B cell (primary cell): ENCODE measurements around the gene NKAIN2. TPM values are rescaled to one million over a fixed set of nuclear protein-coding genes. Genes with fewer than 3 reads are reported as not detected.

ENCODE experiments used
- ATAC-seq: fragments of 200-7000 bp; cut with Tn5 transposase; one replicate; pipeline ENCODE4 v1.10.0; 2021; ENCODE audit warnings: low read depth, mild to moderate bottlenecking, moderate number of reproducible peaks, moderate library complexity
- CTCF ChIA-PET: fragments of 350-600 bp; sonication (Branson Sonifier 250); formaldehyde crosslinking; loops from one replicate; lab custom pipeline; 2021; ENCODE audit warnings: antibody characterized with exemption, inconsistent platforms; lab: Charles Lee
- POLR2A ChIA-PET: fragments of 350-600 bp; sonication (Branson Sonifier 250); formaldehyde crosslinking; loops from one replicate; lab custom pipeline; 2021; ENCODE audit warnings: antibody characterized with exemption; lab: Charles Lee
- DNase-seq: peaks from one replicate; pipeline ENCODE4 v3.0.0; 2013
- H2AFZ ChIP-seq: 2 replicates; pipeline ENCODE4 v1.6.1; 2012; ENCODE audit warnings: mild to moderate bottlenecking, low read depth, low read length; ENCODE audit not compliant: insufficient read depth, poor library complexity, severe bottlenecking
- H3K27ac ChIP-seq, 2 donors: 1 replicate in 1 of 2; 2 replicates in 1 of 2; pipeline ENCODE4 v1.5.1; 2012 to 2013; ENCODE audit warnings: low read length in 2 of 2, mild to moderate bottlenecking in 2 of 2, moderate library complexity in 1 of 2
- H3K27me3 ChIP-seq, 4 experiments: fragments of 200-600 bp in 1 of 4; sonication (generic) in 1 of 4; replicated peaks in 1 of 4; 1 replicate in 2 of 4; 2 replicates in 2 of 4; pipeline versions ENCODE4 v1.6.1 to v1.7.0; 2013 to 2016; ENCODE audit warnings: low read length in 3 of 4, mild to moderate bottlenecking in 2 of 4, mixed read lengths in 1 of 4, moderate library complexity in 1 of 4; ENCODE audit not compliant: insufficient read depth in 4 of 4, control insufficient read depth in 3 of 4; ENCODE audit errors: control extremely low read depth in 1 of 4
- H3K36me3 ChIP-seq, 2 experiments: replicated peaks in 1 of 2; 1 replicate in 1 of 2; 2 replicates in 1 of 2; pipeline versions ENCODE4 v1.6.1 to v1.7.1; 2013; ENCODE audit warnings: low read length in 1 of 2; ENCODE audit not compliant: insufficient read depth in 2 of 2, control insufficient read depth in 1 of 2; ENCODE audit errors: control extremely low read depth in 1 of 2, extremely low read depth in 1 of 2
- H3K4me1 ChIP-seq, 2 donors: fragments of 200-600 bp in 1 of 2; sonication (generic) in 1 of 2; 1 replicate in 1 of 2; 2 replicates in 1 of 2; pipeline versions ENCODE4 v1.5.1 to v1.6.1; 2013 to 2017; ENCODE audit warnings: low read length in 2 of 2; ENCODE audit not compliant: control insufficient read depth in 2 of 2, insufficient read depth in 2 of 2
- H3K4me2 ChIP-seq: replicated peaks from 2 replicates; pipeline ENCODE3; 2012; ENCODE audit warnings: mild to moderate bottlenecking, low read depth, low read length; ENCODE audit not compliant: poor library complexity, severe bottlenecking
- H3K4me3 ChIP-seq, 5 experiments: fragments of 200-600 bp in 1 of 5; sonication (generic) in 1 of 5; 1 replicate in 3 of 5; 2 replicates in 2 of 5; pipeline versions ENCODE4 v1.5.1 to v1.7.0; 2011 to 2016; ENCODE audit warnings: low read length in 4 of 5, mild to moderate bottlenecking in 4 of 5, low read depth in 2 of 5, control low read depth in 1 of 5, moderate library complexity in 1 of 5; ENCODE audit not compliant: insufficient read depth in 1 of 5; ENCODE audit errors: control extremely low read depth in 1 of 5, extremely low read depth in 1 of 5
- H3K79me2 ChIP-seq: fragments of 200-600 bp; sonication (generic); one replicate; pipeline ENCODE4 v1.6.0; 2016; ENCODE audit warnings: low read length; ENCODE audit not compliant: control insufficient read depth, insufficient read depth
- H3K9ac ChIP-seq: fragments of 200-600 bp; sonication (generic); 2 replicates; pipeline ENCODE4 v1.6.1; 2017; ENCODE audit warnings: mild to moderate bottlenecking, low read length, moderate library complexity
- H3K9me3 ChIP-seq, 3 donors: one replicate each; pipeline versions ENCODE4 v1.6.1 to v1.7.1; 2013; ENCODE audit warnings: low read length in 2 of 3; ENCODE audit not compliant: control insufficient read depth in 2 of 3, insufficient read depth in 1 of 3; ENCODE audit errors: control extremely low read depth in 1 of 3
- H4K20me1 ChIP-seq: 2 replicates; pipeline ENCODE4 v1.6.0; 2012; ENCODE audit warnings: mild to moderate bottlenecking, low read length; ENCODE audit not compliant: insufficient read depth, control insufficient read depth, poor library complexity, severe bottlenecking
- H3K27ac Mint-ChIP-seq: one replicate; pipeline ENCODE4 v1.8.0; 2021; ENCODE audit warnings: mixed read lengths
- H3K27me3 Mint-ChIP-seq: one replicate; pipeline ENCODE4 v1.8.0; 2021; ENCODE audit warnings: mixed read lengths
- H3K4me1 Mint-ChIP-seq: one replicate; pipeline ENCODE4 v1.8.0; 2021; ENCODE audit warnings: mixed read lengths
- H3K4me3 Mint-ChIP-seq: one replicate; pipeline ENCODE4 v1.8.0; 2021; ENCODE audit warnings: mixed read lengths
- H3K9me3 Mint-ChIP-seq: one replicate; pipeline ENCODE4 v1.8.0; 2022; ENCODE audit warnings: mixed read lengths; ENCODE audit not compliant: insufficient read depth
- EZH2 ChIP-seq: IDR thresholded peaks from 2 replicates; pipeline ENCODE4 v1.6.1; 2012; ENCODE audit warnings: borderline replicate concordance, low read depth, mild to moderate bottlenecking, moderate library complexity, low read length; ENCODE audit not compliant: insufficient read depth, poor library complexity, severe bottlenecking
- WGBS: methylation state at CpG from one replicate; pipeline ENCODE4 v1.1.5; 2013; ENCODE audit warnings: missing lambda C conversion rate; ENCODE audit not compliant: insufficient coverage; 5-methylcytosine and 5-hydroxymethylcytosine counted together
- intact Hi-C: fragments of 100-400 bp; cut with micrococcal nuclease; formaldehyde crosslinking; loops from one replicate; pipeline ENCODE4 v1.10.0; 2022
- polyA plus RNA-seq: library from polyadenylated mRNA; depleted of rRNA; stranded (reverse); fragments of >200 nt; gene quantifications from 2 replicates; pipeline ENCODE4 v1.2.3, GENCODE V29; 2012
- total RNA-seq, 2 donors: library from RNA; stranded (reverse); fragments of 120-200 nt in 1 of 2; gene quantifications; 1 replicate in 1 of 2; 2 replicates in 1 of 2; pipeline versions ENCODE4 v1.2.3 to v1.2.4, GENCODE V29; 2013 to 2022
- TF ChIP-seq, protein P1 (sequence below): fragments of 200-600 bp; IDR thresholded peaks from one replicate; pipeline ENCODE4 v1.8.0; 2022; ENCODE audit warnings: antibody characterized with exemption, mild to moderate bottlenecking

Gene NKAIN2
- total and polyA plus RNA-seq, 2 donors (not counting 1 experiment from before 2014, with no cell fraction given): not detected

DNA sequence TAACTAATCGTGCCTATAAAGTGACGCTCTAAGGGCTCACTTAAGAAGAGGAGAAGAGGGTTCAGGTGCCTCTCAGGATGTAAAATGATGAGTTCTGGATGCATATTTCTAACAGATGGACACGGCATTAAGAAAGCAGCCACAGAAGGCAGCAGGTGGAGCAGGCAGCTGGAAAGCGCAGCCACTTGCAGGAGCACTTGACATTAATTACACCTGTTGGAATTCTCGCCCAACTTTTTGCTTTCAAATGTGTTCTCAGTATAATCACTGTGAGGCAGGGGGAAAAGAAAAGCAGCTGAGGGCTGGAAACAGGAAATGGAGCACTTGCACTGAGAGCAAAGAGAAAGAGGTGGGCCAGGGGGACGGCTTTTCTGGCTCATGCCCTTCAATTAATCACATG is 164.2 kb downstream of the NKAIN2 start:
- no peak overlapping the region for H3K4me2 ChIP-seq
- no peaks in the 10 kb centered on the region for H4K20me1 ChIP-seq
- no peak overlapping the region for H3K9ac ChIP-seq
- Mint-ChIP-seq H3K4me3 (no peak overlapping the region), H3K27ac (no peak overlapping the region), H3K27me3 (no peaks in the 10 kb centered on the region), H3K9me3 (no peaks in the 10 kb centered on the region), H3K4me1 (no peaks in the 10 kb centered on the region)
- H3K36me3 ChIP-seq: no peaks in the 10 kb centered on the region
- H3K79me2 ChIP-seq: no peaks in the 10 kb centered on the region
- H3K9me3 ChIP-seq: no peaks in the 10 kb centered on the region
- H3K4me1 ChIP-seq: no peaks in the 10 kb centered on the region
- H2AFZ ChIP-seq: no peak overlapping the region
- no peak overlapping the region for H3K27ac ChIP-seq
- ChIA-PET CTCF (no interaction called here), POLR2A (no interaction called here)
- intact Hi-C loops: no loop called here
- WGBS: 62% methylated on average over 5 of the region's 6 CpGs
- no peaks in the 10 kb centered on the region for H3K27me3 ChIP-seq
- no peak overlapping the region for H3K4me3 ChIP-seq
- DNase-seq (no peak), ATAC-seq (no peak)
- no peak for TF ChIP-seq EZH2
- TF ChIP-seq, protein P1, sequence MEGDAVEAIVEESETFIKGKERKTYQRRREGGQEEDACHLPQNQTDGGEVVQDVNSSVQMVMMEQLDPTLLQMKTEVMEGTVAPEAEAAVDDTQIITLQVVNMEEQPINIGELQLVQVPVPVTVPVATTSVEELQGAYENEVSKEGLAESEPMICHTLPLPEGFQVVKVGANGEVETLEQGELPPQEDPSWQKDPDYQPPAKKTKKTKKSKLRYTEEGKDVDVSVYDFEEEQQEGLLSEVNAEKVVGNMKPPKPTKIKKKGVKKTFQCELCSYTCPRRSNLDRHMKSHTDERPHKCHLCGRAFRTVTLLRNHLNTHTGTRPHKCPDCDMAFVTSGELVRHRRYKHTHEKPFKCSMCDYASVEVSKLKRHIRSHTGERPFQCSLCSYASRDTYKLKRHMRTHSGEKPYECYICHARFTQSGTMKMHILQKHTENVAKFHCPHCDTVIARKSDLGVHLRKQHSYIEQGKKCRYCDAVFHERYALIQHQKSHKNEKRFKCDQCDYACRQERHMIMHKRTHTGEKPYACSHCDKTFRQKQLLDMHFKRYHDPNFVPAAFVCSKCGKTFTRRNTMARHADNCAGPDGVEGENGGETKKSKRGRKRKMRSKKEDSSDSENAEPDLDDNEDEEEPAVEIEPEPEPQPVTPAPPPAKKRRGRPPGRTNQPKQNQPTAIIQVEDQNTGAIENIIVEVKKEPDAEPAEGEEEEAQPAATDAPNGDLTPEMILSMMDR: no peak

DNA sequence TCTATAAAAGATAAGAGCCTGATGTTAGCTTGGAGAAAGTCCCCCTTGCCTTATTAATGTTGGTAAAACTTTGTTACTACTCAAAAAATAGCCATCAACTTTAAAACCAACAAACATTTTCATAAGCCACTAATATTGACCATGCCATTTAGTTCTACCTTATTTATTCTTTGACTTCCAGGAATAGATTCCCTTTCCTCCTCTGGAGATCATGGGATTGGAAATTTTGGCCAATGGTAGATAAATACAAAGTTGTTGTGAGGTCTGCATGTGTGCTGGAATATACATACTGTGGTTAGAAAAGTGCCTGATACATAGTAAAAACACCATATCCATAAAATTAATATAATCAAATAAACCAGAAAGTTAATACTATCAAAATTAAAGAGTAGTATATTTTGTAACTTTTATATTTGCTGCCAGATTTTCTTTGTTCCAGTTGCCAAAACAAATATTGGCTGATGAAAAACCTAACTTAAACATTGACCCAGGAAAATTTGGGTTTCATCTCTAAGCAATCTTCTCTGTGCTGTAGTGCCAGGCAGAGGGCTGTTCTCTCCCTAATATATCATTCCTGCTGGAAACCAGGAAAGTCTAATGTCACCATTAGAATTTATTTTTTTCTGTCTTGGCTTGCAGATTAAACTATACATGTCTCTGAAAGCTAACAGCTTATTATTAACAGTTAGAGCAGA is 169.1 kb downstream of the NKAIN2 start:
- no peak overlapping the region for H2AFZ ChIP-seq
- no peak overlapping the region for H3K4me2 ChIP-seq
- H3K27me3 ChIP-seq: no peaks in the 10 kb centered on the region
- intact Hi-C loops: no loop called here
- H3K27me3 Mint-ChIP-seq: no peaks in the 10 kb centered on the region
- H3K9me3 Mint-ChIP-seq: no peaks in the 10 kb centered on the region
- DNase-seq: no peak
- H4K20me1 ChIP-seq: no peaks in the 10 kb centered on the region
- no peaks in the 10 kb centered on the region for H3K4me1 ChIP-seq
- H3K27ac Mint-ChIP-seq: no peak overlapping the region
- H3K4me3 ChIP-seq: no peak overlapping the region
- no peak for ATAC-seq
- ChIA-PET CTCF (no interaction called here), POLR2A (no interaction called here)
- no peaks in the 10 kb centered on the region for H3K79me2 ChIP-seq
- H3K9ac ChIP-seq: no peak overlapping the region
- H3K27ac ChIP-seq: no peak overlapping the region
- H3K4me3 Mint-ChIP-seq: no peak overlapping the region
- H3K36me3 ChIP-seq: no peaks in the 10 kb centered on the region
- TF ChIP-seq, protein P1: no peak
- no peak for TF ChIP-seq EZH2
- no peaks in the 10 kb centered on the region for H3K4me1 Mint-ChIP-seq
- no peaks in the 10 kb centered on the region for H3K9me3 ChIP-seq
